ENCODE results near the gene ABCG8.

Gene ABCG8

GRCh38 chr2:43854671-43855070 is 15.9 kb downstream of the ABCG8 start:
- TF ChIP-seq FOXM1 (IDR thresholded peaks at IDR 0.05; ENCODE audit: borderline replicate concordance, low read depth) (no peak), USF1 (IDR thresholded peaks at IDR 0.05) (no peak), REST (IDR thresholded peaks at IDR 0.05; ENCODE audit: low read depth) (no peak), EGR1 (IDR thresholded peaks at IDR 0.05) (no peak), ZBTB7A (IDR thresholded peaks at IDR 0.05; ENCODE audit: low read depth) (no peak), NFIC (IDR thresholded peaks at IDR 0.05) (no peak), YY1 (IDR thresholded peaks at IDR 0.05; ENCODE audit: low read depth) (no peak), RAD21 (IDR thresholded peaks at IDR 0.05; ENCODE audit: low read depth) (no peak), TCF12 (IDR thresholded peaks at IDR 0.05; ENCODE audit: low read depth) (no peak), CEBPB (IDR thresholded peaks at IDR 0.05) (no peak), TAF1 (IDR thresholded peaks at IDR 0.05; ENCODE audit: low read depth) (no peak), MAX (IDR thresholded peaks at IDR 0.05) (no peak), EP300 (IDR thresholded peaks at IDR 0.05; ENCODE audit: borderline replicate concordance) (no peak), TEAD4 (IDR thresholded peaks at IDR 0.05) (no peak), CREB1 (IDR thresholded peaks at IDR 0.05; ENCODE audit: low read depth) (no peak)

- TF ChIP-seq USF1 (IDR thresholded peaks at IDR 0.05): no peak
- TF ChIP-seq TAF1 (IDR thresholded peaks at IDR 0.05; ENCODE audit: low read depth): no peak
- TF ChIP-seq REST (IDR thresholded peaks at IDR 0.05; ENCODE audit: low read depth): no peak
Observed at GRCh38 chr2:43855292-43855691, 16.5 kb downstream of the ABCG8 start.

GRCh38 chr2:43872151-43872550 is 33.4 kb downstream of the ABCG8 start:
- TF ChIP-seq MAX (IDR thresholded peaks at IDR 0.05) (no peak), EP300 (IDR thresholded peaks at IDR 0.05; ENCODE audit: borderline replicate concordance) (no peak), YY1 (IDR thresholded peaks at IDR 0.05; ENCODE audit: low read depth) (no peak), FOXM1 (IDR thresholded peaks at IDR 0.05; ENCODE audit: borderline replicate concordance, low read depth) (no peak), EGR1 (IDR thresholded peaks at IDR 0.05) (no peak), REST (IDR thresholded peaks at IDR 0.05; ENCODE audit: low read depth) (no peak), USF1 (IDR thresholded peaks at IDR 0.05) (no peak)

GRCh38 chr2:43874776-43875451 is 36.1 kb downstream of the ABCG8 start:
- TF ChIP-seq CEBPB (IDR thresholded peaks at IDR 0.05): no peak
- TF ChIP-seq REST (IDR thresholded peaks at IDR 0.05; ENCODE audit: low read depth): no peak
- TF ChIP-seq RAD21 (IDR thresholded peaks at IDR 0.05; ENCODE audit: low read depth): no peak
- no peak for TF ChIP-seq MAX (IDR thresholded peaks at IDR 0.05)
- no peak for TF ChIP-seq FOXM1 (IDR thresholded peaks at IDR 0.05; ENCODE audit: borderline replicate concordance, low read depth)
- TF ChIP-seq TAF1 (IDR thresholded peaks at IDR 0.05; ENCODE audit: low read depth): no peak
- TF ChIP-seq NFIC (IDR thresholded peaks at IDR 0.05): no peak
- no peak for TF ChIP-seq EGR1 (IDR thresholded peaks at IDR 0.05)
- no peak for TF ChIP-seq ZBTB7A (IDR thresholded peaks at IDR 0.05; ENCODE audit: low read depth)
- TF ChIP-seq USF1 (IDR thresholded peaks at IDR 0.05): no peak
- no peak for TF ChIP-seq YY1 (IDR thresholded peaks at IDR 0.05; ENCODE audit: low read depth)
- no peak for TF ChIP-seq TEAD4 (IDR thresholded peaks at IDR 0.05)
- no peak for TF ChIP-seq CREB1 (IDR thresholded peaks at IDR 0.05; ENCODE audit: low read depth)
- TF ChIP-seq EP300 (IDR thresholded peaks at IDR 0.05; ENCODE audit: borderline replicate concordance): no peak
- no peak for TF ChIP-seq TCF12 (IDR thresholded peaks at IDR 0.05; ENCODE audit: low read depth)

All from Ishikawa (cell line).